ENCODE measurements around the gene TBC1D20. TPM values are rescaled to one million over a fixed set of nuclear protein-coding genes. Genes with fewer than 3 reads are reported as not detected.

TBC1D20 gene
- total RNA-seq, 4 donors from 2014 or later = 11.0 to 44.0 (median 35.8) TPM

DNA sequence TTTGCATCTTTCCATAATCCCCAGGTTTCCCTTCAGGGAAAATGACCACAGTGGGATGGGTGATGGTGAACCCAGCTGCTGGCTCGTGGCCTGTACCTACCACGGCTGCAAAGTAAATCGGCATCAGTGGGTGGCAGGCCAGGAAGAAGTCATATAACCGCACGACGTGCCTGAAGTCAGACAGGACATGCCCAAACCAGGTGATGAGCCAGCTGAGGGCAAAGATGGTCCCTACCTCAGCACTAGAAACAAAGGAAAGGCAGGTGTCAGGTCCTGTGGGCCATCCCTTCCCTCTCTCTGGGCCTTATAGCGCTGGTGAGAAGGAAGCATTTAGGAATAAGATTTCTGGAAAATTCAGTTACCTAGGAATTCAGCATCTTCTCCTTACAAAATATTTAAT, 22.2 kb downstream of the TBC1D20 start:
- H3K9me3 ChIP-seq = no peaks in the 10 kb centered on the region
- no peaks in the 10 kb centered on the region for H3K27me3 ChIP-seq
- no peaks in the 10 kb centered on the region for H3K36me3 ChIP-seq
- H3K27ac ChIP-seq = no peak overlapping the region
- no peak overlapping the region for H3K4me3 ChIP-seq
- H3K4me1 ChIP-seq = no peaks in the 10 kb centered on the region
- intact Hi-C loops (cut with DNase I; ENCODE audit: low total_unique reads) = no loop called here
- DNase-seq = no peak
- TF ChIP-seq POLR2A (IDR thresholded peaks at IDR 0.05) = no peak
- TF ChIP-seq, protein P1, sequence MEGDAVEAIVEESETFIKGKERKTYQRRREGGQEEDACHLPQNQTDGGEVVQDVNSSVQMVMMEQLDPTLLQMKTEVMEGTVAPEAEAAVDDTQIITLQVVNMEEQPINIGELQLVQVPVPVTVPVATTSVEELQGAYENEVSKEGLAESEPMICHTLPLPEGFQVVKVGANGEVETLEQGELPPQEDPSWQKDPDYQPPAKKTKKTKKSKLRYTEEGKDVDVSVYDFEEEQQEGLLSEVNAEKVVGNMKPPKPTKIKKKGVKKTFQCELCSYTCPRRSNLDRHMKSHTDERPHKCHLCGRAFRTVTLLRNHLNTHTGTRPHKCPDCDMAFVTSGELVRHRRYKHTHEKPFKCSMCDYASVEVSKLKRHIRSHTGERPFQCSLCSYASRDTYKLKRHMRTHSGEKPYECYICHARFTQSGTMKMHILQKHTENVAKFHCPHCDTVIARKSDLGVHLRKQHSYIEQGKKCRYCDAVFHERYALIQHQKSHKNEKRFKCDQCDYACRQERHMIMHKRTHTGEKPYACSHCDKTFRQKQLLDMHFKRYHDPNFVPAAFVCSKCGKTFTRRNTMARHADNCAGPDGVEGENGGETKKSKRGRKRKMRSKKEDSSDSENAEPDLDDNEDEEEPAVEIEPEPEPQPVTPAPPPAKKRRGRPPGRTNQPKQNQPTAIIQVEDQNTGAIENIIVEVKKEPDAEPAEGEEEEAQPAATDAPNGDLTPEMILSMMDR (IDR thresholded peaks at IDR 0.05) = no peak

DNA sequence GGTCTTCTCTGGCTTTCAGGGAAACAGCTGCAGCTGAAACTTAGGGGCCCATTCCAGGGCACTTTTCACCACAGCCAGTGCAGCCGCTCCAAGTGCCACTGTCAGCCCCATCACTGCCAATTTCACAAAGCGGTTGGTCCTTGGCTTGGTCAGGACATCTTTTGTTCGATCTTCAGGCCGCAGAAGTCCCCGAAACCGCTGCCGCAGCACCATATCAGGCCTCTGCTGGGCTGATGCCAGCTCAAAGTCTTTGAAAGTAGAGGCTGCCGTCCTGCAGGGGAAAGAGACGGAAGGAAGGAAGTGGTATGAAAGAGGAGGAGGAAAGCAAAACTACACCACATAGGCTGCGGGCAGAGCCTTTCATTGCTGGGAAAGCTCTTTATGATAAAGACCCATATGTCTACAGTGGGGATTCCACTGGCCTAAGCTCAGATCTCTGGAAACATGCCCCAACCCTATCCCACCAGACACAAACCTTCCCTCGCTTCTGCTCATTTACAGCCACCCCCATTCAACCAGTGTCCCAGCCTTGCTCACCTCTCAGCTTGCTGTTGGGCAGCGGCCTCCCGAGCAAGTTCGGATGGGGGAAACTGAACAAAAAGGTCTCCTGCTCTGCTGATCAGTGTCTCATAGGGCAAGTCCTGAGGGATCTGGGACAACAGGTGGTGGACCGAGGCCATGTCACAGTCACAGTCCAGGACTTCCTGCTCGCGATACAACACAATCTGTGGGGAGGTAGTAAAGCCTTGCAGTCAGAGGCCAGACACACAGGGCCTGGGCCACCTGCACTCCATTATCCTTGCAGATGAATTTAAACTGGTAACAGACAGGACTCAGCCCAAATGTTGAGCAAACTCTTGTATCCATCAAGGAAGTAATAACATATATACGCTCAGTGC, 23.5 kb downstream of the TBC1D20 start:
- intact Hi-C loops (cut with DNase I; ENCODE audit: low total_unique reads) = no loop called here
- Histone ChIP-seq H3K27ac (no peak overlapping the region), H3K36me3 (no peaks in the 10 kb centered on the region), H3K4me3 (no peak overlapping the region), H3K9me3 (no peaks in the 10 kb centered on the region), H3K4me1 (no peaks in the 10 kb centered on the region), H3K27me3 (no peaks in the 10 kb centered on the region)
- TF ChIP-seq, protein P1 (IDR thresholded peaks at IDR 0.05) = no peak
- no peak for TF ChIP-seq POLR2A (IDR thresholded peaks at IDR 0.05)
- no peak for DNase-seq

DNA sequence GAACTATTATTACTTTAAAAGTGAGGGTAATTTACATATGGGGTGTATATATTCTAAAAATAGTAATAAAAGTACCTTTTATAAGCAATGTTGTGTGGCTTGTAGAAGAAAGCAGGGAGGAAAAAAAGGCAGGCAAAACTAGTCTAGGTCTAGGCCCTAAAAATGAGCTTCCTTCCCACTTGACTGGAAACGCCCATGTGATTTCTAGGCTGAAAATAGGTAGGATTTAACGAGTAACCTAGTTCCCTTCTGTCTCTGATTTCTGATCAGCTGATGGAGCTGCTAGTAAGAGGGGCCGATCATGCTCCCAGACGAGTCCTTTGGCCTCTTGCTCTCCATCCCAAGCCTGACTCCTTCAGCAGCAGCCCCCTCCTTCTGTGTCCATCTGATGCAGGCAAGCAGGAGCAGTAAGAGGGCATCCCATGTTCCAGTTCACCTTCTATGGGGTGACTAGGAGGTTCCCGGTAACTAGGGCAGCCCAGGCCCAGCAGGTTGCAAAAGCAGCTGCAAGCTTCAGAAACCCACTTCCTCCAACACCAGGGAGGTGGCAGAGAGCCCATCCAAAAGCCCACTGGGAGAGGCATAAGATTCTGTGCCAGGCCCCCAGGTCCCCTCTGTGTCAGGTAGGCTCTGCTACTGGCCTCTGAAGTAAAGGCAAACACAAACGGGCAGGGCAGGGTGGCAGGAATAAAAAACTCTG, 24.4 kb downstream of the TBC1D20 start:
- no peaks in the 10 kb centered on the region for H3K4me1 ChIP-seq
- no peak for DNase-seq
- no peak overlapping the region for H3K27ac ChIP-seq
- no peaks in the 10 kb centered on the region for H3K9me3 ChIP-seq
- no peaks in the 10 kb centered on the region for H3K27me3 ChIP-seq
- no peaks in the 10 kb centered on the region for H3K36me3 ChIP-seq
- H3K4me3 ChIP-seq = no peak overlapping the region
- intact Hi-C loops (cut with DNase I; ENCODE audit: low total_unique reads) = no loop called here
- TF ChIP-seq, protein P1 (IDR thresholded peaks at IDR 0.05) = no peak
- no peak for TF ChIP-seq POLR2A (IDR thresholded peaks at IDR 0.05)

DNA sequence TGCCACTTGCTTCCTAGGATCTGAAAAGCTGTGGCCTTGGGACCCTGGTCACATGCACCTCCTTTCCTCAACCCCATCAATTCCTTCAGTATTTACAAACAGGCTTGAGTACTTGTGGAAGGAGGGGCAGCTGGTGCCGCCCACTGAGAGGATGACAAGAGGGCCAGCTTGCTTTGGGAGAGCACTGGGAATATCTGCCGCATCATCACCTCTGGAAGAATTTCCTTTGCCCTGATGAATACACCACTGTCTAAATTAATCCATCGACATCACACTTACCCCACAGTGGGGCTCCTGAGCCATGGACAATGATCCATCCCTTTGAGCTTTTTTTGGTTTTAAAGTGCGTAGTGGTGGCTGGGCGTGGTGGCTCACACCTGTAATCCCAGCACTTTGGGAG, 25.9 kb downstream of the TBC1D20 start:
- Histone ChIP-seq H3K27me3 (no peaks in the 10 kb centered on the region), H3K4me3 (no peak overlapping the region), H3K4me1 (no peaks in the 10 kb centered on the region), H3K36me3 (no peaks in the 10 kb centered on the region), H3K27ac (no peak overlapping the region), H3K9me3 (no peaks in the 10 kb centered on the region)
- intact Hi-C loops (cut with DNase I; ENCODE audit: low total_unique reads) = no loop called here
- no peak for DNase-seq
- TF ChIP-seq POLR2A (IDR thresholded peaks at IDR 0.05) = no peak
- TF ChIP-seq, protein P1 (IDR thresholded peaks at IDR 0.05) = no peak

DNA sequence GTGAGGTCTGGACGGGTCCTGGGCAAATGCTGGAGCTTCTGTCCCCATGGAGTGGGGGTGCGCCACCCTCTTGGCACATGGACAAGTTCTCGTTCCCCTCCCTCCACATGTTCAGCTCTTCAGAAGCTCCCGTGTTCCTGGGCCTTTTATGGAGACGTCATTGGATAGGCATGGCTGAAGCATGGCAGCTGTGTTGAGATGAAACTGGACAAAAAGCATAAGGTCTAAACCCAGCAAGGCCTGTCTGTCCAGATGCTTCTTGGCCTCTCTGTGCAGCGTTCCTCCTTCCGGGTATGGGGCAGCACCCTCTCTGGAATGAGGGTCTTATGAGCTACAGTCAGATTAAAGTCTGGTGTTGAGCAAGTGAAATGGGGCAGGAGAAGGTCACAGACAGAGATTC, 26.8 kb downstream of the TBC1D20 start:
- TF ChIP-seq POLR2A (IDR thresholded peaks at IDR 0.05) = no peak
- TF ChIP-seq, protein P1 (IDR thresholded peaks at IDR 0.05) = no peak
- Histone ChIP-seq H3K9me3 (no peaks in the 10 kb centered on the region), H3K27ac (no peak overlapping the region), H3K27me3 (no peaks in the 10 kb centered on the region), H3K4me1 (no peaks in the 10 kb centered on the region), H3K36me3 (no peaks in the 10 kb centered on the region), H3K4me3 (no peak overlapping the region)
- DNase-seq = no peak
- intact Hi-C loops (cut with DNase I; ENCODE audit: low total_unique reads) = no loop called here
